H9 (cell line): ENCODE results near the gene JAML. TPM values are rescaled to one million over a fixed set of nuclear protein-coding genes. Genes with fewer than 3 reads are reported as not detected.

Experiments
- DNase-seq: peaks from one replicate; pipeline ENCODE4 v3.0.0-alpha.2; 2017
- H2AFZ ChIP-seq: one replicate; pipeline ENCODE4 v1.6.1; 2013; ENCODE audit warnings: mild to moderate bottlenecking, low read length, control low read depth, moderate library complexity
- H2AK5ac ChIP-seq: 2 replicates; pipeline ENCODE4 v1.6.1; 2013; ENCODE audit warnings: low read length, control low read depth, mixed read lengths; ENCODE audit not compliant: insufficient read length
- H2BK120ac ChIP-seq: one replicate; pipeline ENCODE4 v1.6.1; 2013; ENCODE audit warnings: low read depth, mild to moderate bottlenecking, low read length, control low read depth, inconsistent platforms; ENCODE audit not compliant: poor library complexity, severe bottlenecking
- H2BK12ac ChIP-seq: 2 replicates; pipeline ENCODE4 v1.6.1; 2013; ENCODE audit warnings: low read length, control low read depth, mixed read lengths, low read depth; ENCODE audit not compliant: insufficient read length
- H2BK15ac ChIP-seq: 2 replicates; pipeline ENCODE4 v1.6.1; 2013; ENCODE audit warnings: low read depth, low read length, control low read depth
- H2BK20ac ChIP-seq: one replicate; pipeline ENCODE4 v1.6.1; 2013; ENCODE audit warnings: low read depth, mild to moderate bottlenecking, low read length, control low read depth, inconsistent platforms; ENCODE audit not compliant: poor library complexity, severe bottlenecking
- H2BK5ac ChIP-seq: 2 replicates; pipeline ENCODE4 v1.6.1; 2013; ENCODE audit warnings: low read length, control low read depth, mixed read lengths; ENCODE audit not compliant: insufficient read length
- H3K14ac ChIP-seq: 2 replicates; pipeline ENCODE4 v1.6.1; 2013; ENCODE audit warnings: low read length, control low read depth; ENCODE audit not compliant: insufficient read depth
- H3K18ac ChIP-seq: 2 replicates; pipeline ENCODE4 v1.6.1; 2013; ENCODE audit warnings: low read depth, mild to moderate bottlenecking, mixed read lengths, low read length, control low read depth; ENCODE audit not compliant: insufficient read length
- H3K23ac ChIP-seq: 2 replicates; pipeline ENCODE4 v1.6.1; 2013; ENCODE audit warnings: low read length, control low read depth, mixed read lengths, low read depth; ENCODE audit not compliant: insufficient read length
- H3K23me2 ChIP-seq: 2 replicates; pipeline ENCODE4 v1.6.1; 2013; ENCODE audit warnings: low read depth, mild to moderate bottlenecking, mixed read lengths, low read length, control low read depth; ENCODE audit not compliant: insufficient read length, poor library complexity, severe bottlenecking
- H3K27ac ChIP-seq: 2 replicates; pipeline ENCODE4 v1.5.1; 2013; ENCODE audit warnings: low read length, control low read depth, mixed read lengths, low read depth; ENCODE audit not compliant: insufficient read length
- H3K27me3 ChIP-seq: 2 replicates; pipeline ENCODE4 v1.6.1; 2013; ENCODE audit warnings: low read length, control low read depth, inconsistent platforms; ENCODE audit not compliant: insufficient read depth
- H3K4ac ChIP-seq: 2 replicates; pipeline ENCODE4 v1.6.1; 2013; ENCODE audit warnings: low read depth, mild to moderate bottlenecking, control low read depth, inconsistent platforms, low read length, moderate library complexity
- H3K4me1 ChIP-seq: 2 replicates; pipeline ENCODE4 v1.6.1; 2013; ENCODE audit warnings: low read length, control low read depth, inconsistent platforms; ENCODE audit not compliant: insufficient read depth
- H3K4me2 ChIP-seq: 2 replicates; pipeline ENCODE4 v1.6.1; 2013; ENCODE audit warnings: low read length, control low read depth, mixed read lengths; ENCODE audit not compliant: insufficient read length, insufficient read depth
- H3K56ac ChIP-seq: 2 replicates; pipeline ENCODE4 v1.6.1; 2013; ENCODE audit warnings: low read depth, mild to moderate bottlenecking, mixed read lengths, low read length, control low read depth; ENCODE audit not compliant: insufficient read length
- H3K79me1 ChIP-seq: 2 replicates; pipeline ENCODE4 v1.6.1; 2013; ENCODE audit warnings: low read depth, mild to moderate bottlenecking, moderate library complexity, low read length, control low read depth, inconsistent platforms; ENCODE audit not compliant: insufficient read depth, poor library complexity, severe bottlenecking
- H3K79me2 ChIP-seq: 2 replicates; pipeline ENCODE4 v1.6.1; 2013; ENCODE audit warnings: low read length, control low read depth, inconsistent platforms; ENCODE audit not compliant: insufficient read depth
- H3K9ac ChIP-seq: 2 replicates; pipeline ENCODE4 v1.6.1; 2013; ENCODE audit warnings: low read length, control low read depth, mixed read lengths; ENCODE audit not compliant: insufficient read length; ENCODE audit errors: extremely low read depth
- H3K9me3 ChIP-seq: one replicate; pipeline ENCODE4 v1.6.1; 2013; ENCODE audit warnings: low read depth, low read length, inconsistent platforms; ENCODE audit not compliant: control insufficient read depth
- H3T11ph ChIP-seq: one replicate; pipeline ENCODE4 v1.6.1; 2013; ENCODE audit warnings: mild to moderate bottlenecking, low read length, control low read depth, inconsistent platforms
- H4K20me1 ChIP-seq: one replicate; pipeline ENCODE4 v1.6.1; 2013; ENCODE audit not compliant: control insufficient read depth, insufficient read length, insufficient read depth
- H4K5ac ChIP-seq: 2 replicates; pipeline ENCODE4 v1.6.1; 2013; ENCODE audit warnings: low read depth, mild to moderate bottlenecking, mixed read lengths, low read length, control low read depth; ENCODE audit not compliant: insufficient read length
- H4K8ac ChIP-seq: replicated peaks from 2 replicates; pipeline ENCODE4 v1.6.1; 2013; ENCODE audit warnings: low read length, control low read depth, mixed read lengths, low read depth; ENCODE audit not compliant: insufficient read length
- H4K91ac ChIP-seq: 2 replicates; pipeline ENCODE4 v1.6.1; 2013; ENCODE audit warnings: low read depth, mild to moderate bottlenecking, moderate library complexity, mixed read lengths, low read length, control low read depth; ENCODE audit not compliant: insufficient read length
- H3K27ac Mint-ChIP-seq, 3 experiments: 2 replicates in 2 of 3; 3 replicates in 1 of 3; pipeline ENCODE4 v1.8.0; 2020 to 2021; ENCODE audit warnings: mixed read lengths in 3 of 3, mild to moderate bottlenecking in 1 of 3, moderate library complexity in 1 of 3
- H3K27me3 Mint-ChIP-seq: 2 replicates; pipeline ENCODE4 v1.8.0; 2021; ENCODE audit warnings: low read depth, mild to moderate bottlenecking, moderate library complexity, mixed read lengths
- H3K36me3 Mint-ChIP-seq, 3 experiments: 2 replicates in 2 of 3; 3 replicates in 1 of 3; pipeline ENCODE4 v1.8.0; 2020 to 2021; ENCODE audit warnings: low read depth in 3 of 3, mixed read lengths in 3 of 3; ENCODE audit not compliant: insufficient read depth in 1 of 3
- H3K4me1 Mint-ChIP-seq, 2 experiments: 2 replicates each; pipeline ENCODE4 v1.8.0; 2020; ENCODE audit warnings: mixed read lengths in 2 of 2
- H3K4me3 Mint-ChIP-seq, 2 experiments: 2 replicates in 1 of 2; 3 replicates in 1 of 2; pipeline ENCODE4 v1.8.0; 2020 to 2021; ENCODE audit warnings: mild to moderate bottlenecking in 2 of 2, mixed read lengths in 2 of 2, moderate library complexity in 1 of 2
- H3K9me3 Mint-ChIP-seq, 2 experiments: 2 replicates in 1 of 2; 3 replicates in 1 of 2; pipeline ENCODE4 v1.8.0; 2020; ENCODE audit warnings: mild to moderate bottlenecking in 2 of 2, mixed read lengths in 2 of 2, moderate library complexity in 1 of 2
- WGBS: extraction: QIAGEN DNeasy Blood & Tissue Kit; methylation state at CpG from one replicate; pipeline ENCODE4 v1.1.7; 2013; ENCODE audit warnings: missing lambda C conversion rate, low lambda C conversion rate, mixed read lengths; ENCODE audit not compliant: insufficient read length; ENCODE audit errors: extremely low coverage; 5-methylcytosine and 5-hydroxymethylcytosine counted together
- total RNA-seq: library from RNA; stranded (reverse); gene quantifications from 2 replicates; pipeline ENCODE4 v1.2.1, GENCODE V29; 2021
- TF ChIP-seq, protein P1 (sequence below): fragments of 200-600 bp; sonication (generic); conservative IDR thresholded peaks from 3 replicates; pipeline ENCODE4 v1.8.0; 2021; ENCODE audit warnings: antibody characterized with exemption, mild to moderate bottlenecking

Gene JAML
- total RNA-seq, 1 experiment from 2014 or later: 0.48 TPM

DNA sequence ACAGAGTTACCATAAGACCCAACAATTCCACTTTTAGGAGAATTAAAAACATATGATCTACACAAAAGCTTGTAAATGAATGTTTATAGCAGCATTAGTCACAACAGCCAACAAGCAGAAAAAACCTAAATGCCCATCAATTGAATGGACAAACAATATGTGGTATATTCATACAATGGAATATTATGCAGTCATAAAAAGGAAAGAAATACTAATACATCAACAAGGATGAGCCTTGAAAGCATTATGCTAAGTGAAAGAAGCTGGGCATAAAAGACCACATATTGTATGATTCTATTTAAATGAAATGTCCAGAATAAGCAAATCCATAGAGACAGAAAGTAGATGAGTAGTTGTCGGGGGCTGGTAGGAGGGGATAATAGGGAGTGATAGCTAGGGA lies 34.3 kb upstream of the JAML start:
- Mint-ChIP-seq H3K9me3 (no peaks in the 10 kb centered on the region; a peak in 2 of 5 replicates), H3K4me1 (peaks cover 8 to 20% of the 10 kb centered on the region in 2 experiments), H3K27ac (no peak overlapping the region), H3K27me3 (peaks cover 83% of the 10 kb centered on the region), H3K36me3 (no peaks in the 10 kb centered on the region), H3K4me3 (no peak overlapping the region)
- Histone ChIP-seq H3K27ac (no peak overlapping the region), H3K79me1 (no peaks in the 10 kb centered on the region), H3K14ac (no peak overlapping the region), H4K8ac (no peak overlapping the region), H4K5ac (no peak overlapping the region), H3K23ac (no peak overlapping the region), H3K27me3 (peaks cover 2% of the 10 kb centered on the region; the same call in 1 of the 2 replicates), H3T11ph (no peak overlapping the region), H3K4ac (no peak overlapping the region), H4K91ac (no peak overlapping the region), H3K18ac (no peak overlapping the region), H2BK5ac (no peak overlapping the region), H2BK15ac (no peak overlapping the region), H3K4me1 (no peaks in the 10 kb centered on the region; the same call in 1 of the 2 replicates), H2BK12ac (no peak overlapping the region), H2AK5ac (no peak overlapping the region), H3K4me2 (no peak overlapping the region), H3K9me3 (no peaks in the 10 kb centered on the region), H2AFZ (no peak overlapping the region), H2BK20ac (no peak overlapping the region), H3K23me2 (peaks cover 2% of the 10 kb centered on the region), H4K20me1 (no peaks in the 10 kb centered on the region), H3K56ac (no peak overlapping the region), H2BK120ac (no peak overlapping the region), H3K79me2 (no peaks in the 10 kb centered on the region), H3K9ac (no peak overlapping the region)
- WGBS: no CpG with 5 or more reads among the region's 1 CpG
- TF ChIP-seq, protein P1, sequence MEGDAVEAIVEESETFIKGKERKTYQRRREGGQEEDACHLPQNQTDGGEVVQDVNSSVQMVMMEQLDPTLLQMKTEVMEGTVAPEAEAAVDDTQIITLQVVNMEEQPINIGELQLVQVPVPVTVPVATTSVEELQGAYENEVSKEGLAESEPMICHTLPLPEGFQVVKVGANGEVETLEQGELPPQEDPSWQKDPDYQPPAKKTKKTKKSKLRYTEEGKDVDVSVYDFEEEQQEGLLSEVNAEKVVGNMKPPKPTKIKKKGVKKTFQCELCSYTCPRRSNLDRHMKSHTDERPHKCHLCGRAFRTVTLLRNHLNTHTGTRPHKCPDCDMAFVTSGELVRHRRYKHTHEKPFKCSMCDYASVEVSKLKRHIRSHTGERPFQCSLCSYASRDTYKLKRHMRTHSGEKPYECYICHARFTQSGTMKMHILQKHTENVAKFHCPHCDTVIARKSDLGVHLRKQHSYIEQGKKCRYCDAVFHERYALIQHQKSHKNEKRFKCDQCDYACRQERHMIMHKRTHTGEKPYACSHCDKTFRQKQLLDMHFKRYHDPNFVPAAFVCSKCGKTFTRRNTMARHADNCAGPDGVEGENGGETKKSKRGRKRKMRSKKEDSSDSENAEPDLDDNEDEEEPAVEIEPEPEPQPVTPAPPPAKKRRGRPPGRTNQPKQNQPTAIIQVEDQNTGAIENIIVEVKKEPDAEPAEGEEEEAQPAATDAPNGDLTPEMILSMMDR: no peak
- DNase-seq: no peak
